ENCODE data around the gene WASL. TPM values are rescaled to one million over a fixed set of nuclear protein-coding genes. Genes with fewer than 3 reads are reported as not detected.

The WASL gene
- total RNA-seq, 1 donor from 2014 or later: 19.6 TPM

DNA sequence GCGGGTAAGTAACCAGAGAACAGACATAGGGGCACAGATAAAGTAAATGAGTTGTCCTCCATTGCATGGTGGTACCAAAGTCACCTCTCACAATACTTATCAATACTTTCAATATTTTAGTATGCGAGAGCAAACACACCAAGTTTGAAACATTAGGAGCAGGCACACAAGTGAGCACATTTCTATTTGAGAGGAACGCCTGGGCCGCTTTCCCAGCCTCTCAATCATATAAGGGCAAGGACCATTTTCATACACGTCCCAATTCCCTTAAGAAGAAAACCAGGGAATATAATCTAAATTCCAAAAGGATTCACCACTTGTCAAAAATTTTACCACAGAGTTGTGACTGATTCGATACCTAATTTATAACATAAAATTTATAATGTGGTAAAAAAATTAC, 85.6 kb downstream of the WASL start:
- DNase-seq (ENCODE audit: low spot score) (no peak), ATAC-seq (no peak)

GRCh38 chr7:123662755-123663154, 86.0 kb downstream of the WASL start:
- no peak for ATAC-seq

GRCh38 chr7:123662293-123662692, 86.5 kb downstream of the WASL start:
- ATAC-seq: no peak

More at GRCh38 chr7:123662755-123663154, 86.0 kb downstream of the WASL start:
- DNase-seq (ENCODE audit: low spot score): no peak

DNA sequence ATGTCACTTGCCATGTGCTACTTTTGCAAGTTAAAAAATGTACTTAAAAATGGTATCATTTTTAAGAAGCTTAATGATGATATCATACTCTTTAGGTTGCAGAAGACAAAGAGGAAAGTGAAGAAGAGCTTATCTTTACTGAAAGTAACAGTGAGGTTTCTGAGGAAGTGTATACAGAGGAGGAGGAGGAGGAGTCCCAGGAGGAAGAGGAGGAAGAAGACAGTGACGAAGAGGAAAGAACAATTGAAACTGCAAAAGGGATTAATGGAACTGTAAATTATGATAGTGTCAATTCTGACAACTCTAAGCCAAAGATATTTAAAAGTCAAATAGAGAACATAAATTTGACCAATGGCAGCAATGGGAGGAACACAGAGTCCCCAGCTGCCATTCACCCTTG, 87.0 kb downstream of the WASL start:
- ATAC-seq (no peak), DNase-seq (ENCODE audit: low spot score) (no peak)

More at GRCh38 chr7:123662293-123662692, 86.5 kb downstream of the WASL start:
- no peak for DNase-seq (ENCODE audit: low spot score)

DNA sequence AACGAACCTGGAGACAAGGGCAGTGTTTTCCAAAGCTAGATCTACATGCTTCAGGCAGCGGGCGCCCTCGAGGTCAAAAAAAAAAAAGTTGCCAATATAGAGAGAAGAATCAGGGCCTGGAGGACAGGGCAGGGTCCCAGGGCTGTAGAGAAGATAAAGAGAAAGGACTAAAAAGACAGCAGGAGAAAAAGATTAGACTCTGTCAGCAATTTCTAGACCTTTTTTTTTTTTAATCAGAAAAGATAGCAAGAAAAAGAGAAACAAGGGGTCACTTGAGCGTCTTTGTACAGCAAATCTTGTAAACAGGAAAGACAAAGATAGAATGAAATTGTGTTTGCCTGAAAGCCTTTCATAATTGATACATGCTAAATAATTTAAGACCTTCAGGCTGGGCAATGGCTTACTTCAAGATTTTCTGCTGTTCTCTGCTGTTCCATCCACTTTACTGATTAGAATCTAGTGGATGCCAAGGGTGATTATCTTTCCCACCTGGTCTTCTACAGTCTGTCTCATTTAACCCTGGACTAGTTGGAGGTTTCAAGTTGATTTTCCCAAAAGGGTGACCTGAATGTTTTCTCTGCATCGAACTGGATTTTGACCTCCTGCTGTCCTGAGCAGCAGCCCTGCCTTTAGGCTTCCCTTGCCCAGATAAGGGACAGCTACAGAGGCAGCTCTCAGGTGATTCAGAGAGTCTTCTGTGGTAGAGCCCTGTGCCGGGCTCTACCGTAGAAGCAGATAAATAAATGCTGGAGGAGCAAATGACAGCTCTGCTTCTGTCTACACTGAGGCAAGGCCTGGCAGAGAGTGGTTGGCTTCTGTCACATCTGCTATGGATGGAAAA, 88.1 kb downstream of the WASL start:
- no peak for DNase-seq (ENCODE audit: low spot score)
- ATAC-seq: peak; percentile 63

DNA sequence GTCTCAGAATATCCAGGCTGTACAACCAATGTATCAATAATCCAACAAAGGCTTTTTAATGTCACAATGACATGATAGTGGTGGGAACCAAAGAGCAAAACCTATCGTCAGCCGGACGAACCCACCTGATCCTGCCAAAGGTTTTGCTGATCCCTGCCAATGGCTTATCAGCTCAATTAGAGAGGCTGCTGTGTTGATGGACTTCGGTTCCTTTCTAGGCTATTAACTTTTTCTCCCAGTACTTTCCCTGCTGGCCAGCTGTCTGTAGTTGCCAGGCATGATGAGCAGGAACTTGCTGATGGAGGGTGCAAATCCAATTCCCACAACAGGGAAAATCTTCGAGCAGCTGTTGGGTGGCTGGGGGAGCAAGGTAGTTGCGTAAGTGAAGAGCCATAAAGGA, 90.8 kb downstream of the WASL start:
- peak; percentile 63 for DNase-seq (ENCODE audit: low spot score)

GRCh38 chr7:123657304-123657685, 91.5 kb downstream of the WASL start:
- ATAC-seq (peak; percentile 5), DNase-seq (ENCODE audit: low spot score) (no peak)

More for the DNA sequence above, 90.8 kb downstream of the WASL start:
- ATAC-seq: peak; percentile 90

DNA sequence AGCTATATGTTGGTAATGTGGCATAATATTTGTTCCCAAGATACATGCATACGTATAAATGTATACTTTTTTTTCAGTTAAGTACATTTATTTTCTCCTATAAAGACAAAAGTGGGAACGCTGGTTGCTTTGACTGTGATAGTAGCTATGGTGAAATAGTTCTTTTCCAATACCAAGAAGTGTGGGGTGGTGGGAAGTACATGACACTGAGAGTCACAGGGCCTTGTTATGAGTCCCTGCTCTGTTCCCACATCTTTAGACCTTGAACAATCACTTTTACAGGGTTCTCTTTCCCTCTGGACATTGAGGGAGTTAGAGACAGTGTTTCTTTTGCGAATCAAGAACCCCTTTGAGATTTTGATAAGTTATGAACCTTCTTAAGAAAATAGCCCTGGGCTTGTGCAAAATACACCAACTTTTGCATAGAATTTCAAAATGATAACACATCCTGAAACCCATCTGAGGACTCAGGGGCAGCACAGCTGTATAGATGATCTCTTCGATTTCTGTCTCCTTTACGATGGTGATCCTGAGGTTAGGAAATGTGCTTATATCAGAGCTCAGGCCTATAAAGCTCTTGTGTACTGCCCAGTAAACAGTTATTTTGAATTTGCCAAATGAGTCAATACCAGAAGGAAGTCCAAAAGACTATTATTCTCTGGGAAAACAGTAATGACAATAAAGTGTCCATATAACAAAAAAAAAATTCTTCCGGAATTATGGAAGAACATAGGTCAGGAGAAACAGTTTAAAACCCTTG, 92.1 kb downstream of the WASL start:
- DNase-seq (ENCODE audit: low spot score) (no peak), ATAC-seq (no peak)

GRCh38 chr7:123655614-123656013, 93.2 kb downstream of the WASL start, which contains the start of gene LMOD2:
Gene LMOD2, plus strand, starts transcription at chr7:123655866. Its CDS starts 98 bp downstream, at chr7:123655964.
- DNase-seq (ENCODE audit: low spot score) (no peak), ATAC-seq (no peak)

GRCh38 chr7:123653162-123653561, 95.6 kb downstream of the WASL start:
- no peak for DNase-seq (ENCODE audit: low spot score)
- ATAC-seq: no peak

- no peak for ATAC-seq
- no peak for DNase-seq (ENCODE audit: low spot score)
Observed at GRCh38 chr7:123652406-123652805, 96.4 kb downstream of the WASL start.

- ATAC-seq: no peak
- DNase-seq (ENCODE audit: low spot score): no peak
Observed at GRCh38 chr7:123650595-123650994, 98.2 kb downstream of the WASL start.

GRCh38 chr7:123649964-123650363, 98.8 kb downstream of the WASL start:
- DNase-seq (ENCODE audit: low spot score) (no peak), ATAC-seq (no peak)

DNA sequence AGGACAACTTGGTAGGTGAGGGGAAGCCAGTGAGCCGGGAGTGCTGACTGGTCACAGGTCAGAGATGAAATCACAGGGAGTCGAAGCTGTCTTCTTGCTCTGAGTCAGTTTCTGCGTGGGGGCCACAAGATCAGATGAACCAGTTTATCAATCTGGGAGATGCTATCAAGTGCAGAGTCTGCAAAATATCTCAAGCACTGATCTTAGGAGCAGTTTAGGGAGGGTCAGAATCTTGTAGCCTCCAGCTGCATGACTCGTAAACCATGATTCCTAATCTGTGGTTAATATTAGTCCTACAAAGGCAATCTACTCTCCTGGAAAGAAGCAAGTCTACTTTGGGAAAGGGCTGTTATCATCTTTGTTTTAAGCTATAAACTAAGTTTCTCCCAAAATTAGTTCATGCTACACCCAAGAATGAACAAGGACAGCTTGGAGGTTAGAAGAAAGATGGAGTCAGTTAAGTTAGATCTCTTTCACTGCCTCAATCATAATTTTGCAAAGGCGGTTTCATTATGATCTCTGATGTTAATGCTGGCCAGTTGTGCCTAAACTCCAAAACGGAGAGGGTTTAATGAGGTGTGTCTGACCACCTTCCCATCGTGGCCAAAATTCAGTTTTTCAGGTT, 101.6 kb downstream of the WASL start:
- no peak for ATAC-seq
- no peak for DNase-seq (ENCODE audit: low spot score)

DNA sequence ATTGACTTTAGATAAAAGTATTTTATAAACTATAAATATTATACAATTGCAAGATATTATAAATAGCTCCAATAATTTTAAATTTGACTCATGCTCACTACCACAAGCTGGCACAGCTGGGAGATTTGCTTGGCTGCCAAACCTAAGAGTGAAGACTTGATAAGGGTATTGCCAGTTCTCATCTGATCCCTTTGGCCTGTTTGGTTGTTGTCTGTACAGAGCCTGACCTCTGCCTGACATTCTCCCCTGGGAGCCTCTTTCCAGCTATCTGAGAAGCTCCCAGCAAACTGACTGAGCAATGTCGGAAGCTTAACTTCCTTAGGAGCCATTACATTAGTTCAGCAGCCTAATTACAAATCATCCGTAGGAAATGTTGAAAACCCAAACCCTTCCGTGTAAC, 103.3 kb downstream of the WASL start:
- ATAC-seq (peak; percentile 93), DNase-seq (ENCODE audit: low spot score) (peak; percentile 71)

GRCh38 chr7:123643495-123644441, 105.0 kb downstream of the WASL start:
- ATAC-seq (peak; percentile 69), DNase-seq (ENCODE audit: low spot score) (no peak)

- ATAC-seq: no peak
- no peak for DNase-seq (ENCODE audit: low spot score)
Observed at GRCh38 chr7:123641901-123642300, 106.9 kb downstream of the WASL start.

DNA sequence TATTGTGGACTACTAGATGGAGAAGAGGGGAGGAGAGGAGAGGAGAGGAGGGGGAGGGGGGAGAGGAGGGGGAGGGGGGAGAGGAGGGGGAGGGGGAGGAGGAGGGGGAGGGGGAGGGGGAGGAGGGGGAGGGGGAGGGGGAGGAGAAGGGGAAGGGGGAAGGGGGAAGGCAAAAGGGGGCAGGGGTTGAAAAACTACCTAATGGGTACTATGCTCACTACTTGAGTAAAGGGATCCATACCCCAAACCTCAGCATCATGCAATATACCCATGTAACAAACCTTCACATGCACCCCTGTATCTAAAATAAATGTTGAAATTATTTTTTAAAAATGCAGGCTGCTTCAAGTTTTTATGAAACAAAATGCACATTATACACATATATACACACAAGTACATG, 108.2 kb downstream of the WASL start:
- ATAC-seq (no peak), DNase-seq (ENCODE audit: low spot score) (no peak)

DNA sequence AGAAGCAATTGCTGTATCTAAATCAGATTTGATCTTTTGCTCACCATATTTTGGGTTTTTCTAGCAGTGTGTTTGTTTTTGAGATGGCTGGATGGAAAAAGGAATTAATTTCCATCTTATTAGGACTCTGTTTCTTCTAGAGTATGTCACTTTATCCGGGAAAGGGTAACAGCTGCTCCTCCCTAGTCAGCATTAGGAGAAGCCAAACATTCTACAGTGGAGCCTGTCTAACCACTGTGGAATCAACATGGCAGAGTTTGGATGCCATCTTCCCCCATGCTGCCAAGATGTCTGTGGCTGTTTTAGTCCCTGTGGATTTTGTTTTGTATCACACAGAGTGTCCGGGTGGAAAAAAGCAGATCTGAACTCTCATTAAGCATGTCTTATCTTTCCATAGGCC, 109.2 kb downstream of the WASL start:
- DNase-seq (ENCODE audit: low spot score) (no peak), ATAC-seq (no peak)

GRCh38 chr7:123637878-123638277, 110.9 kb downstream of the WASL start:
- DNase-seq (ENCODE audit: low spot score) (no peak), ATAC-seq (no peak)

All from left lobe of liver (tissue), 2 donors.